ENCODE results near the gene TWIST2.

DNA sequence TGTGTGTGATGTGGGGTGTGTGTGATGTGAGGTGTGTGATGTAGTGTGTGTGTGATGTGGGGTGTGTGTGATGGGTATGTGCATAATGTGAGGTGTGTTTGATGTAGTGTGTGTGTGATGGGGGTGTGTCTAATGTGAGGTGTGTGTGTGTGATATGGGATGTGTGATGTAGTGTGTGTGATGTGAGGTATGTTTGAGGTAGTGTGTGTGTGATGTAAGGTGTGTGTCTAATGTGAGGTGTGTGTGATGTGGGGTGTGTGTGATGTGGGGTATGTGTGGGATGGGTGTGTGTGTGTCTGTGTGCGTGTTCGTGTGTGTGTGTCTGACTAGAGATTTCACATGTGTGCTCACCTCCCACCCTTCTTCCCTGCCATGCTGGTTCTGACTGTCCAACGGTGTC, 56.3 kb downstream of the TWIST2 start:
- TF ChIP-seq, protein P1, sequence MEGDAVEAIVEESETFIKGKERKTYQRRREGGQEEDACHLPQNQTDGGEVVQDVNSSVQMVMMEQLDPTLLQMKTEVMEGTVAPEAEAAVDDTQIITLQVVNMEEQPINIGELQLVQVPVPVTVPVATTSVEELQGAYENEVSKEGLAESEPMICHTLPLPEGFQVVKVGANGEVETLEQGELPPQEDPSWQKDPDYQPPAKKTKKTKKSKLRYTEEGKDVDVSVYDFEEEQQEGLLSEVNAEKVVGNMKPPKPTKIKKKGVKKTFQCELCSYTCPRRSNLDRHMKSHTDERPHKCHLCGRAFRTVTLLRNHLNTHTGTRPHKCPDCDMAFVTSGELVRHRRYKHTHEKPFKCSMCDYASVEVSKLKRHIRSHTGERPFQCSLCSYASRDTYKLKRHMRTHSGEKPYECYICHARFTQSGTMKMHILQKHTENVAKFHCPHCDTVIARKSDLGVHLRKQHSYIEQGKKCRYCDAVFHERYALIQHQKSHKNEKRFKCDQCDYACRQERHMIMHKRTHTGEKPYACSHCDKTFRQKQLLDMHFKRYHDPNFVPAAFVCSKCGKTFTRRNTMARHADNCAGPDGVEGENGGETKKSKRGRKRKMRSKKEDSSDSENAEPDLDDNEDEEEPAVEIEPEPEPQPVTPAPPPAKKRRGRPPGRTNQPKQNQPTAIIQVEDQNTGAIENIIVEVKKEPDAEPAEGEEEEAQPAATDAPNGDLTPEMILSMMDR (IDR thresholded peaks at IDR 0.05), result no peak
- TF ChIP-seq POLR2AphosphoS5 (IDR thresholded peaks at IDR 0.05) (no peak), POLR2A (IDR thresholded peaks at IDR 0.05; ENCODE audit: low read depth) (no peak)

Data from esophagus muscularis mucosa (tissue), 3 donors.